ENCODE results near the gene EPB41L1.

DNA sequence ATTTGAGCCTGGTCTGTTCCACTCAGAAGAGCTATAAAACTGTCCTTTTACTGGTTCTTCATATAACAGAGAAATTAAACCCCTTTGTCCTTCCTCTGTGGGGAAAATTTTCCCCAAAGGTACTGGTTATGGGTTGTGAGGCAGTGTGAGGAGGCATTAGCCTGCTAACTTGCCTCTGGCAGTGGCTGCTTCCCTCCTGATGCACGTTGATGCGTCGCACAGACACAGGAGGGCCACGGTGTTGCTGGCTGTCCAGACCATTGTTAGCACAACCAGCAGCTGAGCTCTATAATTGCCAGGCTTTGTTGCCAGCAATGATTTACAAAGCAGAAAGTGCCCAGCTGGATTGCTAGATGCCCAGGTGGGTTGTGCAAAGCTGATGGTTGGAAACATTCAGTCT, 91.9 kb downstream of the EPB41L1 start:
- TF ChIP-seq, protein P1, sequence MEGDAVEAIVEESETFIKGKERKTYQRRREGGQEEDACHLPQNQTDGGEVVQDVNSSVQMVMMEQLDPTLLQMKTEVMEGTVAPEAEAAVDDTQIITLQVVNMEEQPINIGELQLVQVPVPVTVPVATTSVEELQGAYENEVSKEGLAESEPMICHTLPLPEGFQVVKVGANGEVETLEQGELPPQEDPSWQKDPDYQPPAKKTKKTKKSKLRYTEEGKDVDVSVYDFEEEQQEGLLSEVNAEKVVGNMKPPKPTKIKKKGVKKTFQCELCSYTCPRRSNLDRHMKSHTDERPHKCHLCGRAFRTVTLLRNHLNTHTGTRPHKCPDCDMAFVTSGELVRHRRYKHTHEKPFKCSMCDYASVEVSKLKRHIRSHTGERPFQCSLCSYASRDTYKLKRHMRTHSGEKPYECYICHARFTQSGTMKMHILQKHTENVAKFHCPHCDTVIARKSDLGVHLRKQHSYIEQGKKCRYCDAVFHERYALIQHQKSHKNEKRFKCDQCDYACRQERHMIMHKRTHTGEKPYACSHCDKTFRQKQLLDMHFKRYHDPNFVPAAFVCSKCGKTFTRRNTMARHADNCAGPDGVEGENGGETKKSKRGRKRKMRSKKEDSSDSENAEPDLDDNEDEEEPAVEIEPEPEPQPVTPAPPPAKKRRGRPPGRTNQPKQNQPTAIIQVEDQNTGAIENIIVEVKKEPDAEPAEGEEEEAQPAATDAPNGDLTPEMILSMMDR (IDR thresholded peaks at IDR 0.05; ENCODE audit: low read depth, low read length), result no peak
- TF ChIP-seq EZH2phosphoT487 (IDR thresholded peaks at IDR 0.05; ENCODE audit: low read depth), result no peak

Measured in OCI-LY3 (cell line).